Kasumi-1 (cell line): Measurements from ENCODE around the gene HMGCLL1.

Source experiments
- DNase-seq, 2 experiments: peaks; one replicate each; lab custom pipeline; 2025; lab: John Stamatoyannopoulos, UW

Gene HMGCLL1

GRCh38 chr6:55578537-55579363 lies at the start of gene HMGCLL1:
Gene HMGCLL1, minus strand, starts transcription at chr6:55579192. Its CDS starts 137 bp downstream, at chr6:55579055.
- no peak for DNase-seq

DNA sequence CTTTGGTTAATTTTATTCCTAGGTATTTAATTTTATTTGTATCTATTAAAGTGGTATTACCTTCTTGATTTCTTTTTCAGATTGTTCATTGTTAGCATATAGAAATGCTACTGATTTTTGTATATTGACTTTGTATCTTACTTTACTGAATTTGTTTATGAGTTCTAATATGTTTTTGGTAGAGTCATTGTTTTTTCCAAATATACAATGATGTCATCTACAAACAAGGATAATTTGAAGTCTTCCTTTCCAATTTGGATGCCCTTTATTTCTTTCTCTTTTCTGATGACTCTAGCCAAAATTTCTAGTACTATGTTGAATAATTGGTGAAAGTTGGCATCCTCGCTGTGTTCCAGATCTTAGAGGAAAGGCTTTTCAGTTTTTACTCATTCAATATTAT lies 43.0 kb upstream of the HMGCLL1 start:
- DNase-seq = no peak

DNA sequence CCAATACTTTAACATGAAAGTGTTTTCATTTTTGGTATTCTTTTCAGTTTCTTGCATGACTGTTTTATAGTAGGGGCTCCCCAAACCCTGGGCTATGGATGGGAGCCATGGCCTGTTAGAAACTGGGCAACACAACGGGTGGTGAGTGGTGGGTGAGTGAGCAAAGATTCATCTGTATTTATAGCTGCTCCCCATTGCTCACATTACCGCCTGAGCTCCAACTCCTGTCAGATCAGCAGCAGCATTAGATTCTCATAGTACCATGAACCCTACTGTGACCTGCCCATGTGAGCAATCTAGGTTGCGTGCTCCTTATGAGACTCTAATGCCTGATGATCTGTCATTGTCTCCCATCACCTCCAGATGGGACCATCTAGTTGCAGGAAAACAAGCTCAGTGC lies 42.3 kb upstream of the HMGCLL1 start:
- no peak for DNase-seq

DNA sequence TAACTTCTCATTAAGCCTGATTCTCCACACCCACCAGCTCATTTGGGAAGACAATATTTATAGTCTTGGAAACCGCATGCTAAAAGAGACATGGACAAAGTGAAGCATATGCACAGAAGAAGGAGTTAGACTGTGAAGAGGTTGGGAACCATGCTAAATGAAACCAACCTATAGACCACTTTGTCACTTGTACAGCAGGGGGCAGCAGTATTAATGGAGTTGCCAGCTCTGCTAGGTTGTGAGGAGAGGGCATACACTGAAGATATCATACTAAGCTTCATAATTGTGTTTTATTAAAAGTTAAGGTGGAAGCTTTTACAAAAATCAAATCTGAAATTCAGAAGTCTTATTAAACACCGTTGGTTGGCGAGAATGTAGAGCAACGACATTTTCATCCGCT lies 38.3 kb upstream of the HMGCLL1 start:
- DNase-seq = peak; percentile 59 to 78

- DNase-seq = no peak
Observed at GRCh38 chr6:55604021-55604420, 25.0 kb upstream of the HMGCLL1 start.

- DNase-seq = no peak
Observed at GRCh38 chr6:55601120-55601519, 22.1 kb upstream of the HMGCLL1 start.

DNA sequence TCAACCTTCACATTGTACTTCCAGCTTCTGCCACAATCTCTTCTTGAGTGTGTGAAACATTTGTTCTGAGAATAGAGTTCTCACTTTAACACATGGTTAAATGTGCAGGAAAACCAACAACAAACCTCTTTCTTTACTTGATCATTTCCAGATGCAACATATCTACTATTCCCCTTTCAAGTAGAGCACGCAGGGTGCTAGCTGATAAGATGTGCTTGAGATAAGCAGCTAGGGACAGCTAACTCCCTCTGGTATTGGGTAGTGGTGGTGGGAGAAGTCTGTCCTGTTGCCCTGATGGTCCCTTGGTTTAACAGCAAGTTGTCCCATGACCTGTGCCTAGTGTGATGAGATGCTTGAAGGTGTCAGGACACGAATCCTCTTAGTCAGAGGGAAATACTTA lies 15.4 kb upstream of the HMGCLL1 start:
- no peak for DNase-seq

GRCh38 chr6:55584654-55585354 lies 5.8 kb upstream of the HMGCLL1 start:
- DNase-seq = no peak

DNA sequence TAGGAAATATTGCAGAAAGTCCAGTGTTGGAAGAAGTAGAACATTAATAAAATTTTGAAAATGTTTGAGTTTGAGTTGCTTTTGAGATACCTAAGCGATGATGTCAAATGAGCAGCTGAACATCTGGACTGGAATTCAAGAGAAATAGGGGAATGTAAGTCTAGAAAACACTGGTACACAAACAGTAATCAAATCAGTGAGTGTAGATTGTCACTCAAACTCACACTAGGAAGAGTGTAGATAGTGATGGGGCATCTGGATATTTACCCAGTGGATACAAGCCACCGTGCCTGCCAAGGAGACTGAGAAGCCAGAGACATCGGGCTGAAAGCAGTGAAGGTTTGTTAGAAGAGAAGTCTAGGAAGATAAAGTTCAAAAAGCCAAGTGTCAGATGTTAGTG lies 2.2 kb downstream of the HMGCLL1 start:
- DNase-seq = no peak

GRCh38 chr6:55574556-55574955 lies 4.4 kb downstream of the HMGCLL1 start:
- DNase-seq = no peak

GRCh38 chr6:55569638-55570037 lies 9.4 kb downstream of the HMGCLL1 start:
- no peak for DNase-seq

GRCh38 chr6:55568808-55569439 lies 10.1 kb downstream of the HMGCLL1 start:
- no peak for DNase-seq

- DNase-seq = no peak
Observed at GRCh38 chr6:55567558-55567957, 11.4 kb downstream of the HMGCLL1 start.

GRCh38 chr6:55566036-55566710 lies 12.8 kb downstream of the HMGCLL1 start:
- no peak for DNase-seq

DNA sequence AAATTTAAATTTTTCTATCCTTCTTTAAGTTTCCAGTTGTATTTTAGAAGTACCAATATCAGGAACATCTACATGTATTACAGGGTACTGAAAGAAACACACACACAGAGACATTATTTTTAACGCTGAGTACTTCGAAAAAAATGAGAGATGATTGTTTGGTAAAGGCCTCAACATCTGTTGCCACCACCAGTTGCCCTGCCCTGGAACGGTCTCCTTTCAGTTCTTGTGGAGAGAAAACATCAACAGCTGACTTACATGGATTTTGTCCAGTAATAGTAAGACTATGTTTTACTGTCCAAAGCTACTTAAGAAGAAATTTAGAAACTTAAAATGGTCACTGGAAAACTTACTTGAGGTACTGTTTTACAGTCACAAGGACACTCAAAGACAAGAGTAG lies 16.7 kb downstream of the HMGCLL1 start:
- no peak for DNase-seq

DNA sequence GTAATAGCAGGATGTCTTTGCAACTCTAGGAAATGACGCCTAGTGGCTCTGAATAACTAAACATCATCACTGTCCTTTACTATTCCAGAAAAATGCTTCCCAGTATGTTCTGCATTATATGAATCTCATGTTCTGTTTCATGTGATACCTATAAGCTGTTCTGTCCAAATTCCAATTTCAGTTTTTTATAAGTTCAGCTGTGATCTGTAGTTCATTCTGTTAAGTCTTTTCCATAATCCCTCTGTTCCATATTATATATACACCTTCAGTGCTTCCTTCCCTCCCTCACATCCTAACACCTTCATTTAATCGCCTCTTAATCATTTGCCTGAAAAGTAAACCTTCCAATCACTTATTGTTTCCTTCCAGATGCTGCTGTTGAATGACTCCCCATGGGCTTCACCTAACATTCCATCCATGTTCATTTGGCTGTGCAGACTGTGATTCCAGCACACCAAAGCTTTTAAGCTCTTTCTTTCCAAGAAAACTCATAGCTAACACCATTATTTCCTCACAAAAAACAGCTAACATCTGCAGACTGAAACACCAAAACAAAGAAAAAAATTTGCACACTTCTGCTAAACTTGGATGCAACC lies 18.6 kb downstream of the HMGCLL1 start:
- no peak for DNase-seq

GRCh38 chr6:55557146-55557545 lies 21.8 kb downstream of the HMGCLL1 start:
- no peak for DNase-seq

DNA sequence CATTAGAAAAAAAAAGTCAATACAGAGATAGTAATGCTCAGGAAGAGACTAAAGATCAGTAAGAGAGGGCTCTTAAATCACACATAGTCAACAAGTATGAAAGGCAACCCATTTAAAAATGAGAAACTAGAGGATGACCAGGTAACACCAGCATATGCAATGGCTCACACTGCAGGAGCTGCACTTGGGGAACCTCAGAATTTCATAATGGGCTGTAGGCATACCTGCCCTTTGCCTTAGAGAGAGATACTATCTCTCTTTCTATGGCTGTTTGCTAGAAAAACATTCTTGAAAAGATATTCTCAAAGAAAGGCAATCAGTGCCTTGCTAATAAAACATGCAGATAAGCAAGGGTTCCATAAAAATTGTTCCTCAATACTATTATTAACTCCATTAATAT lies 33.2 kb downstream of the HMGCLL1 start:
- DNase-seq = no peak

DNA sequence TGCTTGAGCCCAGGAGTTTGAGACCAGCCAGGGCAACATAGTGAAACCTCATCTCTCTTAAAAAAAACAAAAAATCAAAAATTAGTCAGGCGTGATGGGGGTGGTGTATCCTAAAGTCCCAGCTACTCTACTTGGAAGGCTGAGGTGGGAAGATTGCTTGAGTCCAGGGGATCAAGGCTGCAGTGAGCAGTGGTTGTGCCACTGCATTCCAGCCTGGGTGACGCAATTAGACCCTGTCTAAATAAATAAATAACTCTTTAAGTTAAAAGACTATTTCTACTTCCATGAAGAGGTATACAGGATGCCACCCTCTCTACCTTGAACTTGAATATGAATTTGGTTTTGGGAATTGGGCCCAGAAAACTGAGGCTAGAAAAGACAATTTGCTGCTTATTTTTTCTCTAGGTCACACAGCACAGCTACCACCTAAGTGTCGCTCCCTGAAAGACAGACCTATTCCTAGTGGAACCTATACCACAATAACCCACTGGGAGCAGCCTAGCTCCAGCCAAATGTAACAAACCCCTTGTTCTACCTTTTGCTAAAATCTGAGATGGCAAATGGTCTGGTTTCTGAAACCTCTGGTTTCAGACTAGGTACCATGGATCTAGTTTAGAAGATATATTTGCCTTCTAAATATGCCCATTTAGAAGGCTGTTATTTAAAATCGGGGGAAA lies 35.2 kb downstream of the HMGCLL1 start:
- DNase-seq = no peak

DNA sequence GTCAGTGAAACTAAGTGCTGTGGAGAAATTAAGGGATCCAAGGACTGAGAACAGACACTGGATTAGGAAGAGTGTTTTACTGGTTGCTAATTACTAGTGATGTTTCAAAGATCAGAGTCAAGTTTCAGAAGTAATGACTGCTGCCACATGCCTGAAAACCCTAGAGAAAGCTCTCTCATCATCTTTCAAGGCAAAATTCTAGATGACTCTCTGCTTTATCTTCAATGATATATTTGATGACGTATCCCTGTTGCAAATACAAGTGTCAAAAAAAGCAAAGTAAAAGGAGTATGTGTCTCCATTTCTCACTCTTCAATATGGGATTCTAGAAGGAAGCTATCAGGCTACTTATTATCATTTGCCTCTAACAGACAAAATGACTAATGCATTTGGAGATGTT lies 38.0 kb downstream of the HMGCLL1 start:
- DNase-seq = no peak

DNA sequence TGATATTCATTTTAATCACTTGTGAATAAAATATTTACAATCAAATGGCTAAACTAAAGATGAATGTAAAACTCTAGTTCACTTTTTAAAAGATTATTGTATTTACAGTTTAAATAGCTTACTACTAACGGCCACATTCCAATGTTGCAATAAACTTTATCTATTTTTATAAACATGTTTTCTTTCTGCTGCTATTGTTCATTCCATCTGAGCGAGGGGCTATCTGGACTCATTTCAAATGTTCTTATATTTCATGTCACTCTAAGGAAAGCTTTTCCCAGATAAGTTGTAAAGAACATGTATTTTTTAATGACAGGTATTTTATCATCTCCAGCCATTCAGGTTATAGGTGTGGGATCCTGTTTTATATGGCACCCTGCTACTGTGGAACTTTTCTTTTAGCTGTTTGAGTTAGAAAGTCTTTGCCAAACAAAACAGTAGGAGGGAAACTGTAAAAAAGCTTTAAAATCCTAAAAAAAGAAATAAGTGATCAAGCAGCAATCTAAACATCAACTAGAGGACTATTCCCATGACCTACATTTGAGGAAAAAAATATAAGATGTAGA lies 42.5 kb downstream of the HMGCLL1 start:
- no peak for DNase-seq
